GM21619 (cell line): ENCODE results near the gene CD34.
A peak's percentile ranks its signal among the peaks of the same experiment; 100 is the strongest.

ENCODE experiments used
- ATAC-seq: cut with Tn5 transposase; IDR thresholded peaks from one replicate; pipeline ENCODE4 v1.9.1; 2021; ENCODE audit not compliant: unreplicated experiment

Gene CD34

GRCh38 chr1:207901041-207901653, 9.8 kb downstream of the CD34 start:
- no peak for ATAC-seq

DNA sequence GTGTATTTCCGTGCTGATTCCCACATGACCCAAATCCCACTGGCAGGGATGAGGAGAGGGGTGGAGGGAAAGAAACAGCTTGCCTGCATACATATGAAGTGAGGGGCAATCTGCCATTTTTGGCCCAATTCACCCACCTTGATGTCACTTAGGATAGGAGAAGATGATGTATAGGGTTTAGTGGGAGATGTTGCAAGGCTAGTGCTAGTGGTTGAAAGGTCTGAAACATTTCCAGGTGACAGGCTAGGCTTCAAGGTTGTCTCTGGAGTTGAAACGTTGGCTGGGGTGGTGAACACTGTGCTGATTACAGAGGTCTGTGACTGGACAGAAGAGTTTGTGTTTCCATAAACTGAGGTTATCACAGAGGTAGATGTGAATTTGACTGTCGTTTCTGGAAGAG, 12.1 kb downstream of the CD34 start:
- ATAC-seq, result no peak

- no peak for ATAC-seq
These were observed 12.7 kb downstream of the CD34 start for GRCh38 chr1:207898260-207898659.

DNA sequence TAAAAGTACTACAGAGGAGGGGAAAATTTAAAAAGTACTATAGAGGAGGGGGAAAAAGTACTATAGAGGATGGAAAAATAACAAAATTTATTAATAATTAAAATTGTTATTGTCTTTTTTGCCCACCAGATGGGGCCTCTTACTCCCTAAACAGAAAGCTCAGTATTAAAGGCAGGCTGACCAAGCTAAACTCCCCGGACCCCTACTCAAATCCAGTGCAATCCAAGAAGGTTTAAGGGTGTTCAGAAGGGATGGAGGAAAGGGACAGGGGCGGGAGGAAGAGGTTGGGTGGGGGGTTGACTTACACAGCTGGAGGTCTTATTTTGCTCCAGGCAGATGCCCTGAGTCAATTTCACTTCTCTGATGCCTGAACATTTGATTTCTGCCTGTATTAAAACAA, 13.7 kb downstream of the CD34 start:
- ATAC-seq, result no peak

DNA sequence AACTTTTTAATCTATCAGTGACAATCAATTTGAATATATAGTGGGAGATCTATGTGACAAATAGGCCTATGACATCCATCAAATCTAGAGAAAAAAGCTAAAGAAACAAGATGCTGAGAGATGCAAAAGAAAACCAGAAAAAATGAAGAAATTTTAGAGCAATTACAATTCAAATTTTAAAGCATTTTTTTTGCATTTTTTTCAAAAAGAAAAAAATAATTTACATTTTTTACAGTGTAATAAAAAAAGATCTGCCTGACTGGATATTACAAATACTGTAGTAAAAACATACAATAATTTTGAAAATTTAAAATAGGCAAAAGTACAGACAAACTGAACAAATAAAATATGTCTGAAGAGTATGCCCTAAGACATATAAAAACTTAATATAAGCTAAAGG, 14.4 kb downstream of the CD34 start:
- ATAC-seq, result no peak

DNA sequence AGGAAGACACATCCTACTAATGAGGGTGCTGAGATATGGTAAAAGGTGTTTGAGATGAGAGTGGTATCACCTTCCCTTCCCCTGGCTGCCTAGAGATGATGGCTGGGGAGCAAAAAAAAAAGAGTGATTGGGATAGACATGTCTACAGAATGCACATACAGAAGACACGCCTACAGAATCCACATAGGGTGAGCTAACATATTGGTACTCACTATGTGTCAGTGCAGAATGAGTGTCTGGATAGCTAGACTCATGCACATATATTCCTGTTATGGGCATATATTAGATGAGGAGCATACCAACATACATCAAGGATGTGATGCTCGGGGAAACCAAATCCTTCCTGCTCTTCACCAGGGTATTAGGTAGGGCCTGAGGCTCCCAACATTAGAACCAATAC, 16.2 kb downstream of the CD34 start:
- no peak for ATAC-seq

DNA sequence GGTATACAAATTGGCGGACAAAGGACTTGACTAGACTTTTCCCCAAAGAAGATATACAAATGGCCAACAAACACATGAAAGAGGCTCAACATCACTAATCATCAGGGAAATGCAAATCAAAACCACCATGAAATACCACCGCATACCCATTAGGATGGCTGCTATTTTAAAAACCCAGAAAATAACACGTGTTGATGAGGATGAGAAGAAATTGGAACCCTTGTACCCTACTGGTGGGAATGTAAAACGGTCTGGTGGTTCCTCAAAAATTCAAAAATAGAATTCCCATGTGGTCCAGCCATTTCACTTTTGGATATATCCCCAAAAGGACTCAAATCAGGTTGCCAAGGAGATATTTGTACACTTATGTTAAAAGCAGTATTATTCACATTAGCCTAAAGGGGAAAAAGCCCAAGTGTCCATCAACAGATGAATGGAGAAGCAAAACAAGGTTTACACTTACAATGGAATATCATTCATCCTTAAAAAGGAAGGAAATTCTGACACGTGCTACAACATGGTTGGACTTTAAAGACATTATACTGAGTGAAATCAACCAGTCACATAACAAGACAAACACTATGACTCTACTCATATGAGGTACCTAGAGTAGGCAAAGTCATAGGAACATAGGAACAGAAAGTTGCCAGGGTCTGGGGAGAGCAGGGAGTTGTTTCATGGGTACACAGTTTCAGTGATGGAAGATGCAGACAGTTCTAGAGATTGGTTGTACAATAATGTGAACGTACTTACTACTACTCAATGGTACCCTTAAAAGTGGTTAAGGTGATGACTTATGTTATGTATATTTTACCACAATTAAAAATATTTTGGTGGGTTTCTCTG, 17.0 kb downstream of the CD34 start:
- no peak for ATAC-seq

DNA sequence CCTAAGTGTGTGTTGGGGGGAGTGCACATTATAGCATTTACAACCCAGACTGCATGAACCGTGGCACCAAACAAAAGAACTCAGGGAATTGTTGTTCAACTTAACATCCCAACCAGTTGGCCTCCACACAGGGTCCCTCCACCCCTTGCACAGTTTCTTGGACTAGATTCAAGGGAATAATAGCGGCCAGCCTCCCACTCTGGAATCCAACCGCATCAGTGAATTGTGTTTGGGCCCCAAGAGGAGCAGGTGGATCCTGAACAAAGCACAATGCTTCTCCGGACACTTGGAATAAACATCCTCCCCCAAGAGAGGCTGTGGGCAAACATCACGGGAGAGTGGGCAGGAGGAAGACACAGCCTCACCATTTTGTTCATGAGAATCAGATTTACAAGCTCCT, 18.2 kb downstream of the CD34 start:
- no peak for ATAC-seq

DNA sequence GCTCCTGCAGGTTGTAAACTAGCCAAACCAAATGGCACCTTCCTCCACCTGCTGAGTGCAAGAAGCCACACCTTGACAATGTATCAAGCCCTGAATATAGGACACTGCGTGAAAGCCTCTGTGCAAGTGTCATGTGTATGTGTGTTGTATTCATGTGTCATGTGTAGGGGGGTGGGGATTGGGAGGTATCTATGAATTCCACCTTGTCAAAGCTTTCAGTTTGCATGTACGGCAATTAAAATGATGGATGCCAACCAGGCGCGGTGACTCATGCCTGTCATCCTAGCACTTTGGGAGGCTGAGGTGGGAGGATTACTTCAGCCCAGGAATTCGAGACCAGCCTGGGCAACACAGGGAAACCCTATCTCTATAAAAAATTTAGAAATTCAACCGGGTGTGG, 19.8 kb downstream of the CD34 start:
- no peak for ATAC-seq

- peak; percentile 52 for ATAC-seq
These were observed 20.7 kb downstream of the CD34 start for GRCh38 chr1:207890136-207890738.

DNA sequence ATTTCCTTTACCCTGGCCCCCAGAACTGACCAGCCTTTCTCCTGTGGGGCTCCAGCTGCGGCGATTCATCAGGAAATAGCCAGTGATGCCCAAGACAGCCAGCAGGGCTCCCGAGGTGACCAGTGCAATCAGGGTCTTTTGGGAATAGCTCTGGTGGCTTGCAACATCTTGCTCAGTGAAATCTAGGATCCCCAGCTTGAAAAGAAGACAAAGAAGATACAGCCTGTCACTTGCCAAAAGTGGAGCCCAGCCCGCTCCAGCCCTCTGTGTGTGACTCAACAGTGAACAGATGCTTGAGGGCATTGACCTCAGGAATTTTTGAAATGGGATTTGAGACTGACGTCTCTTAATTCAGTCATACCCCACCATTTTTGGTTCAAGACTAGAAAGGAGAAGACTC, 22.3 kb downstream of the CD34 start:
- no peak for ATAC-seq

- no peak for ATAC-seq
These were observed 23.3 kb downstream of the CD34 start for GRCh38 chr1:207887542-207888201.

DNA sequence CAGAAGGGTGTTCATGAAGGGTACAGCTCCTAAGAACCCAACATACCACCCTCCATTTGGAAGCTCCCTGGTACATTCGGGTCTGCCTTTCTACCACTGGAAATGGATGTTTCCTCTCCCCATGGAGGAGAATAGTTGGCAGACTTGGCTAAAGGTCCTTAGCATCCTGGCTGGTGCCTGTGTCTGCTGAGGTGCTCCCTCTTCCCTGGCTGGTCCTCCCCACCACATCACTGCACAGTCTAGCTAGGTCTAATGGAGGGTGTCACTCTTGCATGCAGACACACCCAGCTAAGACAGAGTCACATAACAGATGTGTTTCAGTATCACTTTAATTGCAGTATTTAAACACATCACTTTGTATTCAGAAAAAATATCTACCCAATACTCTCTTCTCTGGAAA, 24.7 kb downstream of the CD34 start:
- no peak for ATAC-seq

DNA sequence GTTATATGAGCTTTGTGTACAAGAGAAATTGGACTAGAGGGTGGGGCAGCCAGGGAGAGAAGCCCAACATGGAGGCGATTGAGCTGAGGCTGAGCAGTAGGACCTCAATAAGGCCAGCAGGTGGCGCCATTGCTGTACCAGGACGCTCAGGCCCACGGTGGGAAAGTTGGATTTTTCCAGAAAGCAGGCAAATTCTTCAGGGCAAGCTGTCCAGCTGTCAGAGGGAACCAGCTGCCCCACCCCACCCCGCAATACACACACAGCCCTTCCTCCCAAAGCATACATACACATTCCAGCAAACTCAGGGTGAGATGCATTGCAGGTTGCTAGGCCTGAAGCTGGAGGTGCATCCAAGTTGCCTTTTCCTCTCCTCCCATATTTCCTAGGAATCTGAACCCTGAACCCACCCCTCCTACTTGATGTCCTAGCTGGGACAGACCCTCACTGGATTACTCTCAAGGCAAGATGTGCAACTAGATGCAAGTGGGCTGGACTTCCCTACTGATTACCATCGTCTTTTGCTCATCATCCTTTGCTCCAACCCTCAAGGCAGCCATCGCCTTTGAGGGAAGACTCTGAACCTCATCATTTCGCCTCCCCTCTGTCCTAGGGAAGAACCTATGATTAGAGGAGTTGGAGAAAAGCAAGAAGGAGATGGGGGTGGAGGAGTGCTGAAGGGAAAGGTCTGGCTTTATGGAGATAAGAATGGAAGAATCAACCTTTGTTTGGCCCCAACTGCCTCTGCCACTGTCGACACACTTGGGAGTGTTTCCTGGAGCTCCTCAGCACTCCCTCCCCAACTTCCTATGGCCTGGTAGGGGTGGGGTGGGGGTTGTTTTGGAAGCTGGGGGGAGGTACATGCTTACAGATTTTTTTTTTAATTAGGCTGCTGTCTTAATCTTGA, 25.5 kb downstream of the CD34 start:
- ATAC-seq, result peak; percentile 62

GRCh38 chr1:207884266-207885029, 26.5 kb downstream of the CD34 start:
- ATAC-seq, result no peak

- no peak for ATAC-seq
These were observed 27.2 kb downstream of the CD34 start for GRCh38 chr1:207883660-207884250.

DNA sequence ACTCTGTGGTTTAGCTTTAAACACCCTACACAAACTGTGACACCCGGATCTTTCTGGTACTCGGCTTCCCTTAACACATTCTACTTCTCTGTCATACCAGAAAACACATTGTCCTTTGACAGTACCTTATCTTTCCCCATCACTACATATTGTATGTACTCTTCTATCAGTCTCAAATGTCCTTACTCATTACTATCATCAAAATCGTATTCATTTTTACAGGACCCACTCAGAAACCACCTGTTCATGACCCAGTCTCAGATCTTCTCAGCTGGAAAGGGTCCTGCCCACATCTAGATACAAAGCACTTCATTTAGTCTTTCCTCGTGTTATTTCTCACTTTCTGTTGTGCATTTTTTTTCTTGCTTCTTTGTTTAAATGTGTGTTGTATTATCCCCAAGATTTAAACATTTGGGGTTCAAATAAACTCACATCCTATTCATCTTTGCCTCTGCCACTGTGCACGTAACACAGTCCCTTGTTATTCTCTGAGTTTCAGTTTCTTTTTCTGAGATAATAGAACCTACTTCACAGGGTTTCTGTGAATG, 27.7 kb downstream of the CD34 start:
- ATAC-seq, result peak; percentile 68

- ATAC-seq, result peak; percentile 5
These were observed 28.2 kb downstream of the CD34 start for GRCh38 chr1:207882692-207883091.

DNA sequence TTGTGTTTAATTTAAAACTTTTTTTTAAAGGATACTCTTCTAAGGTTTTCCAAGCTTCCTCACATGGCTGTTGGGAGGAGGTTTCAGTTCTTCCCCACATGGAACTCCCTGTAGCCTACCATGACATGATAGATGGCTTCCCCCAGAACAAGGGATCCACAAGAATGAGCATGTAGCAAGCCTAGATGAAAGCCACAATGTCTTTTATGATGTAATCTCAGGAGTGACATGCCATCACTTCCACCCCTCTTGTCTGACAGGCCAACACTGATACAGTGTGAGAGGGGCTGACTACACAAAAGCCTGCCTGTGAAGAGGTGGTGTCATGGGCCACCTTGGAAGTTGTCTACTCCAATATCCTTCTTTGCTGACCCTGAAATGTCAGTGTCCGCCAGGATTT, 32.0 kb downstream of the CD34 start:
- no peak for ATAC-seq
